ENCODE measurements around the gene GPS2.

Gene GPS2

GRCh38 chr17:7329374-7329996, 14.3 kb upstream of the GPS2 start:
- peak overlapping the region; percentile 97 for H3K4me3 Mint-ChIP-seq
- peaks cover 7% of the 10 kb centered on the region for H3K36me3 Mint-ChIP-seq (ENCODE audit: low read depth)
- ATAC-seq (peak; percentile 70), DNase-seq (peak; percentile 95)
- no peaks in the 10 kb centered on the region for H3K9me3 Mint-ChIP-seq
- peak overlapping the region; percentile 97 for H3K27ac Mint-ChIP-seq
- H3K27me3 Mint-ChIP-seq: peaks cover 4% of the 10 kb centered on the region
- peaks cover 49% of the 10 kb centered on the region for H3K4me1 Mint-ChIP-seq

GRCh38 chr17:7328840-7329373, 13.7 kb upstream of the GPS2 start, which contains the start of gene NEURL4:
TSS of gene NEURL4 (minus strand) at chr17:7329335. CDS start at chr17:7329312, 23 bp downstream.
- Mint-ChIP-seq H3K27ac (peak within 1 kb of the TSS; percentile 97), H3K36me3 (ENCODE audit: low read depth) (peaks cover 7% of the 10 kb centered on the region), H3K4me3 (peak within 1 kb of the TSS; percentile 97), H3K9me3 (no peaks in the 10 kb centered on the region), H3K4me1 (peaks cover 52% of the 10 kb centered on the region), H3K27me3 (peaks cover 4% of the 10 kb centered on the region)
- ATAC-seq (peak; percentile 2), DNase-seq (peak; percentile 45)

GRCh38 chr17:7328009-7328408, 12.8 kb upstream of the GPS2 start:
- peaks cover 48% of the 10 kb centered on the region for H3K4me1 Mint-ChIP-seq
- peaks cover 7% of the 10 kb centered on the region for H3K36me3 Mint-ChIP-seq (ENCODE audit: low read depth)
- peak overlapping the region; percentile 89 for H3K27ac Mint-ChIP-seq
- ATAC-seq: no peak
- no peak for DNase-seq
- H3K4me3 Mint-ChIP-seq: peak overlapping the region; percentile 97
- peaks cover 4% of the 10 kb centered on the region for H3K27me3 Mint-ChIP-seq
- no peaks in the 10 kb centered on the region for H3K9me3 Mint-ChIP-seq

- peaks cover 4% of the 10 kb centered on the region for H3K27me3 Mint-ChIP-seq
- H3K36me3 Mint-ChIP-seq (ENCODE audit: low read depth): peaks cover 8% of the 10 kb centered on the region
- no peak overlapping the region for H3K27ac Mint-ChIP-seq
- H3K9me3 Mint-ChIP-seq: no peaks in the 10 kb centered on the region
- H3K4me1 Mint-ChIP-seq: peaks cover 44% of the 10 kb centered on the region
- DNase-seq (no peak), ATAC-seq (no peak)
- H3K4me3 Mint-ChIP-seq: no peak overlapping the region
These were observed 12.3 kb upstream of the GPS2 start for GRCh38 chr17:7327501-7327900.

GRCh38 chr17:7327056-7327455, 11.9 kb upstream of the GPS2 start:
- ATAC-seq (no peak), DNase-seq (no peak)
- Mint-ChIP-seq H3K4me1 (peaks cover 39% of the 10 kb centered on the region), H3K36me3 (ENCODE audit: low read depth) (peaks cover 12% of the 10 kb centered on the region), H3K9me3 (no peaks in the 10 kb centered on the region), H3K27me3 (peaks cover 4% of the 10 kb centered on the region), H3K27ac (no peak overlapping the region), H3K4me3 (no peak overlapping the region)

GRCh38 chr17:7326186-7326585, 11.0 kb upstream of the GPS2 start:
- DNase-seq: no peak
- ATAC-seq: no peak
- peaks cover 4% of the 10 kb centered on the region for H3K27me3 Mint-ChIP-seq
- no peak overlapping the region for H3K27ac Mint-ChIP-seq
- H3K9me3 Mint-ChIP-seq: no peaks in the 10 kb centered on the region
- peaks cover 18% of the 10 kb centered on the region for H3K36me3 Mint-ChIP-seq (ENCODE audit: low read depth)
- H3K4me1 Mint-ChIP-seq: peaks cover 36% of the 10 kb centered on the region
- H3K4me3 Mint-ChIP-seq: no peak overlapping the region

- no peaks in the 10 kb centered on the region for H3K9me3 Mint-ChIP-seq
- H3K27ac Mint-ChIP-seq: no peak overlapping the region
- ATAC-seq (no peak), DNase-seq (no peak)
- peaks cover 21% of the 10 kb centered on the region for H3K36me3 Mint-ChIP-seq (ENCODE audit: low read depth)
- peaks cover 4% of the 10 kb centered on the region for H3K27me3 Mint-ChIP-seq
- H3K4me3 Mint-ChIP-seq: no peak overlapping the region
- H3K4me1 Mint-ChIP-seq: peaks cover 28% of the 10 kb centered on the region
These were observed 9.9 kb upstream of the GPS2 start for GRCh38 chr17:7325031-7325528.

GRCh38 chr17:7324438-7324779, 9.2 kb upstream of the GPS2 start:
- Mint-ChIP-seq H3K9me3 (no peaks in the 10 kb centered on the region), H3K36me3 (ENCODE audit: low read depth) (peaks cover 21% of the 10 kb centered on the region), H3K27me3 (peaks cover 2% of the 10 kb centered on the region), H3K4me3 (no peak overlapping the region), H3K4me1 (peaks cover 21% of the 10 kb centered on the region), H3K27ac (no peak overlapping the region)
- DNase-seq (no peak), ATAC-seq (no peak)

- DNase-seq (peak; percentile 76), ATAC-seq (peak; percentile 35)
- H3K36me3 Mint-ChIP-seq (ENCODE audit: low read depth): peaks cover 19% of the 10 kb centered on the region
- no peaks in the 10 kb centered on the region for H3K9me3 Mint-ChIP-seq
- no peak overlapping the region for H3K4me3 Mint-ChIP-seq
- H3K27me3 Mint-ChIP-seq: no peaks in the 10 kb centered on the region
- peaks cover 19% of the 10 kb centered on the region for H3K4me1 Mint-ChIP-seq
- no peak overlapping the region for H3K27ac Mint-ChIP-seq
These were observed 8.7 kb upstream of the GPS2 start for GRCh38 chr17:7323731-7324437.

- peaks cover 8% of the 10 kb centered on the region for H3K4me1 Mint-ChIP-seq
- DNase-seq: no peak
These were observed 7.5 kb upstream of the GPS2 start for GRCh38 chr17:7322520-7323194.

GRCh38 chr17:7321466-7321865, 6.3 kb upstream of the GPS2 start:
- Mint-ChIP-seq H3K9me3 (no peaks in the 10 kb centered on the region), H3K4me3 (no peak overlapping the region), H3K36me3 (ENCODE audit: low read depth) (peaks cover 21% of the 10 kb centered on the region), H3K4me1 (peaks cover 4% of the 10 kb centered on the region), H3K27ac (no peak overlapping the region), H3K27me3 (no peaks in the 10 kb centered on the region)
- no peak for ATAC-seq
- no peak for DNase-seq

More at GRCh38 chr17:7322520-7323194, 7.5 kb upstream of the GPS2 start:
- H3K27me3 Mint-ChIP-seq: no peaks in the 10 kb centered on the region
- no peak overlapping the region for H3K4me3 Mint-ChIP-seq
- ATAC-seq: no peak
- peaks cover 19% of the 10 kb centered on the region for H3K36me3 Mint-ChIP-seq (ENCODE audit: low read depth)
- H3K9me3 Mint-ChIP-seq: no peaks in the 10 kb centered on the region
- no peak overlapping the region for H3K27ac Mint-ChIP-seq

GRCh38 chr17:7318121-7318860, 3.1 kb upstream of the GPS2 start:
- Mint-ChIP-seq H3K36me3 (ENCODE audit: low read depth) (peaks cover 34% of the 10 kb centered on the region), H3K27me3 (no peaks in the 10 kb centered on the region), H3K4me3 (no peak overlapping the region), H3K9me3 (no peaks in the 10 kb centered on the region), H3K27ac (no peak overlapping the region), H3K4me1 (peaks cover 23% of the 10 kb centered on the region)
- ATAC-seq (no peak), DNase-seq (no peak)

GRCh38 chr17:7317161-7317803, 2.1 kb upstream of the GPS2 start:
- H3K4me1 Mint-ChIP-seq: peaks cover 33% of the 10 kb centered on the region
- ATAC-seq: no peak
- DNase-seq: no peak
- H3K36me3 Mint-ChIP-seq (ENCODE audit: low read depth): peaks cover 41% of the 10 kb centered on the region
- H3K27me3 Mint-ChIP-seq: no peaks in the 10 kb centered on the region
- H3K9me3 Mint-ChIP-seq: no peaks in the 10 kb centered on the region
- H3K4me3 Mint-ChIP-seq: no peak overlapping the region
- no peak overlapping the region for H3K27ac Mint-ChIP-seq

Measured in activated naive CD8-positive, alpha-beta T cell treated with anti-CD3 and anti-CD28 coated beads, Interleukin-2, amount 50 U/mL, for 24 hours (primary cell).